ENCODE data around the gene CASKIN1.

The CASKIN1 gene

GRCh38 chr16:2180962-2181923 is 15.2 kb downstream of the CASKIN1 start:
- in situ Hi-C loops (cut with MboI; ENCODE audit: low pct_unique_long_range_greater_than_20kb, low sequenced_read_pairs, unreplicated experiment), result no loop called here
- DNase-seq (ENCODE audit: low spot score), result no peak

GRCh38 chr16:2180461-2180860 is 15.9 kb downstream of the CASKIN1 start:
- TF ChIP-seq, protein P1, sequence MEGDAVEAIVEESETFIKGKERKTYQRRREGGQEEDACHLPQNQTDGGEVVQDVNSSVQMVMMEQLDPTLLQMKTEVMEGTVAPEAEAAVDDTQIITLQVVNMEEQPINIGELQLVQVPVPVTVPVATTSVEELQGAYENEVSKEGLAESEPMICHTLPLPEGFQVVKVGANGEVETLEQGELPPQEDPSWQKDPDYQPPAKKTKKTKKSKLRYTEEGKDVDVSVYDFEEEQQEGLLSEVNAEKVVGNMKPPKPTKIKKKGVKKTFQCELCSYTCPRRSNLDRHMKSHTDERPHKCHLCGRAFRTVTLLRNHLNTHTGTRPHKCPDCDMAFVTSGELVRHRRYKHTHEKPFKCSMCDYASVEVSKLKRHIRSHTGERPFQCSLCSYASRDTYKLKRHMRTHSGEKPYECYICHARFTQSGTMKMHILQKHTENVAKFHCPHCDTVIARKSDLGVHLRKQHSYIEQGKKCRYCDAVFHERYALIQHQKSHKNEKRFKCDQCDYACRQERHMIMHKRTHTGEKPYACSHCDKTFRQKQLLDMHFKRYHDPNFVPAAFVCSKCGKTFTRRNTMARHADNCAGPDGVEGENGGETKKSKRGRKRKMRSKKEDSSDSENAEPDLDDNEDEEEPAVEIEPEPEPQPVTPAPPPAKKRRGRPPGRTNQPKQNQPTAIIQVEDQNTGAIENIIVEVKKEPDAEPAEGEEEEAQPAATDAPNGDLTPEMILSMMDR (IDR thresholded peaks at IDR 0.05; ENCODE audit: extremely low read depth, insufficient read depth, missing control alignments), result no peak
- in situ Hi-C loops (cut with MboI; ENCODE audit: low pct_unique_long_range_greater_than_20kb, low sequenced_read_pairs, unreplicated experiment), result no loop called here

More at GRCh38 chr16:2180962-2181923, 15.2 kb downstream of the CASKIN1 start:
- TF ChIP-seq, protein P1 (IDR thresholded peaks at IDR 0.05; ENCODE audit: extremely low read depth, insufficient read depth, missing control alignments), result no peak

DNA sequence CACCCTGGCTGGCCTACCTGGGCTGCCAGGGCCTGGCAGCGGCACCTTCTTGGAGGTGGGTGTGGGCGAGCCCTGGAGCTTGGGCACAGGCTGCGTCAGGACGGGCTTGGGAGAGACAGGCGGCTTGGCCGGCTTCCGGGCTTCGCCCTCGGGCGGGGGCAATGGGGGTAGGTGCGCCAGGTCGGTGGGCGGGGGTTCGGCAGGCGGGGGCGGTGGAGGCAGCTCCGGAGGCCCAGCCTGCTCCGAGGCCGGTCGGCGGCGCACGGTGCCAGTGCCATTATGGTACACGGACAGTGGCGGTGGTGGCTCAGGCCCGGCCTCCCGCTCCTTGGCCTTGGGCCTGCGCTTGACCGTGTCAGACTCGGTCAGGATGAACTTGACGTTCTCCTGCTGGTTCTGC is 16.8 kb downstream of the CASKIN1 start:
- no peak for DNase-seq (ENCODE audit: low spot score)
- TF ChIP-seq, protein P1 (IDR thresholded peaks at IDR 0.05; ENCODE audit: extremely low read depth, insufficient read depth, missing control alignments), result no peak
- in situ Hi-C loops (cut with MboI; ENCODE audit: low pct_unique_long_range_greater_than_20kb, low sequenced_read_pairs, unreplicated experiment), result no loop called here

More at GRCh38 chr16:2180461-2180860, 15.9 kb downstream of the CASKIN1 start:
- no peak for DNase-seq (ENCODE audit: low spot score)

- TF ChIP-seq, protein P1 (IDR thresholded peaks at IDR 0.05; ENCODE audit: extremely low read depth, insufficient read depth, missing control alignments), result no peak
- no peak for DNase-seq (ENCODE audit: low spot score)
- in situ Hi-C loops (cut with MboI; ENCODE audit: low pct_unique_long_range_greater_than_20kb, low sequenced_read_pairs, unreplicated experiment), result no loop called here
These were observed 17.3 kb downstream of the CASKIN1 start for GRCh38 chr16:2179107-2179501.

GRCh38 chr16:2178321-2179106 is 17.9 kb downstream of the CASKIN1 start:
- in situ Hi-C loops (cut with MboI; ENCODE audit: low pct_unique_long_range_greater_than_20kb, low sequenced_read_pairs, unreplicated experiment), result no loop called here
- TF ChIP-seq, protein P1 (IDR thresholded peaks at IDR 0.05; ENCODE audit: extremely low read depth, insufficient read depth, missing control alignments), result no peak
- DNase-seq (ENCODE audit: low spot score), result no peak

DNA sequence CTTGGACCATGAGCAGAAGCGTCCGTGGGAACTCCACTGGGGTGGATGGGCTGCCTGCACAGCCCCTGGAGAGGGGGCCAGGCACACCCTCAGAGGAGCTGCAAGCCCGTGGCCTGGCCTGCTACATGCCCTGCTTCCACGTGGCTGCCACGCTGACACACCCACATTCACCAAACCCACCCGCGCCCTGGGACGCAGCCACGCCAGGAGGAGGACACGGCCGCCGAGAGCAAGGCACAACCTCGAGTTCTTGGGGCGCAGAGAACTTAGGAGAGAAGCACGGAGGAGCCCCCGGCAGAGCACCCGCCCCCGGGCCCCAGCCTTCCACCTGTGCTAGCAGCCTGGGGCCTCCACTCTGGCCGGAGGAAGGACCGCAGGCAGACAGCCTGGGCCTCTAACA is 18.8 kb downstream of the CASKIN1 start:
- in situ Hi-C loops (cut with MboI; ENCODE audit: low pct_unique_long_range_greater_than_20kb, low sequenced_read_pairs, unreplicated experiment), result no loop called here
- DNase-seq (ENCODE audit: low spot score), result no peak
- TF ChIP-seq, protein P1 (IDR thresholded peaks at IDR 0.05; ENCODE audit: extremely low read depth, insufficient read depth, missing control alignments), result no peak
